ENCODE data around the gene DUSP3.

Gene DUSP3

GRCh38 chr17:43737722-43738121, 41.1 kb downstream of the DUSP3 start:
- DNase-seq (ENCODE audit: insufficient read length, low spot score): no peak
- FAIRE-seq: no peak

- DNase-seq (ENCODE audit: insufficient read length, low spot score) (no peak), FAIRE-seq (no peak)
Observed at GRCh38 chr17:43736389-43736788, 42.4 kb downstream of the DUSP3 start.

GRCh38 chr17:43734376-43734775, 44.4 kb downstream of the DUSP3 start:
- DNase-seq (ENCODE audit: insufficient read length, low spot score) (no peak), FAIRE-seq (no peak)

- DNase-seq (ENCODE audit: insufficient read length, low spot score): no peak
Observed at GRCh38 chr17:43733956-43734355, 44.8 kb downstream of the DUSP3 start.

GRCh38 chr17:43732958-43733357, 45.8 kb downstream of the DUSP3 start:
- DNase-seq (ENCODE audit: insufficient read length, low spot score) (no peak), FAIRE-seq (no peak)

More at GRCh38 chr17:43733956-43734355, 44.8 kb downstream of the DUSP3 start:
- FAIRE-seq: no peak

- DNase-seq (ENCODE audit: insufficient read length, low spot score): no peak
- no peak for FAIRE-seq
Observed at GRCh38 chr17:43728081-43728480, 50.7 kb downstream of the DUSP3 start.

GRCh38 chr17:43723697-43724359, 54.9 kb downstream of the DUSP3 start:
- FAIRE-seq (no peak), DNase-seq (ENCODE audit: insufficient read length, low spot score) (no peak)

- FAIRE-seq (no peak), DNase-seq (ENCODE audit: insufficient read length, low spot score) (no peak)
Observed at GRCh38 chr17:43722870-43723665, 55.7 kb downstream of the DUSP3 start.

- DNase-seq (ENCODE audit: insufficient read length, low spot score) (no peak), FAIRE-seq (no peak)
Observed at GRCh38 chr17:43722269-43722619, 56.5 kb downstream of the DUSP3 start.

- DNase-seq (ENCODE audit: insufficient read length, low spot score) (no peak), FAIRE-seq (no peak)
Observed at GRCh38 chr17:43721537-43722268, 57.1 kb downstream of the DUSP3 start.

GRCh38 chr17:43720311-43721060, 58.3 kb downstream of the DUSP3 start:
- DNase-seq (ENCODE audit: insufficient read length, low spot score) (peak; percentile 80), FAIRE-seq (peak; percentile 86)

- DNase-seq (ENCODE audit: insufficient read length, low spot score): no peak
- FAIRE-seq: no peak
Observed at GRCh38 chr17:43719578-43719977, 59.2 kb downstream of the DUSP3 start.

- FAIRE-seq (no peak), DNase-seq (ENCODE audit: insufficient read length, low spot score) (no peak)
Observed at GRCh38 chr17:43718544-43718943, 60.2 kb downstream of the DUSP3 start.

- FAIRE-seq: no peak
- DNase-seq (ENCODE audit: insufficient read length, low spot score): no peak
Observed at GRCh38 chr17:43717913-43718312, 60.9 kb downstream of the DUSP3 start.
